Measurements from ENCODE around the gene ACOT11.
"Not testable (repeated sequence)": the region's sequence is repeated elsewhere in the genome, so short reads cannot be mapped to it uniquely, and the experiment has no call there.

The ACOT11 gene

GRCh38 chr1:54547601-54548388 lies at the start of gene ACOT11:
TSS of gene ACOT11 (plus strand) at chr1:54548228. CDS start at chr1:54548310, 82 bp downstream.
- no peak for DNase-seq (ENCODE audit: low read depth in 2 of 2)

- DNase-seq (ENCODE audit: low read depth in 2 of 2) = no peak
Measured at GRCh38 chr1:54498383-54499096, 49.5 kb upstream of the ACOT11 start.

- no peak for DNase-seq (ENCODE audit: low read depth in 2 of 2)
Measured at GRCh38 chr1:54499097-54499359, 49.0 kb upstream of the ACOT11 start.

- no peak for DNase-seq (ENCODE audit: low read depth in 2 of 2)
Measured at GRCh38 chr1:54499360-54500106, 48.5 kb upstream of the ACOT11 start.

- no peak for DNase-seq (ENCODE audit: low read depth in 2 of 2)
Measured at GRCh38 chr1:54500107-54500431, 48.0 kb upstream of the ACOT11 start.

GRCh38 chr1:54501849-54502248 lies 46.2 kb upstream of the ACOT11 start:
- DNase-seq (ENCODE audit: low read depth in 2 of 2) = no peak

GRCh38 chr1:54502342-54502741 lies 45.7 kb upstream of the ACOT11 start:
- DNase-seq (ENCODE audit: low read depth in 2 of 2) = no peak

- DNase-seq (ENCODE audit: low read depth in 2 of 2) = no peak
Measured at GRCh38 chr1:54506594-54506993, 41.4 kb upstream of the ACOT11 start.

GRCh38 chr1:54507033-54507870 lies 40.8 kb upstream of the ACOT11 start:
- DNase-seq (ENCODE audit: low read depth in 2 of 2) = no peak

GRCh38 chr1:54510715-54511270 lies 37.2 kb upstream of the ACOT11 start:
- DNase-seq (ENCODE audit: low read depth in 2 of 2) = no peak

- not testable (repeated sequence) for DNase-seq (ENCODE audit: low read depth in 2 of 2)
Measured at GRCh38 chr1:54513921-54514580, 34.0 kb upstream of the ACOT11 start.

- no peak for DNase-seq (ENCODE audit: low read depth in 2 of 2)
Measured at GRCh38 chr1:54516249-54516920, 31.6 kb upstream of the ACOT11 start.

- no peak for DNase-seq (ENCODE audit: low read depth in 2 of 2)
Measured at GRCh38 chr1:54517496-54517895, 30.5 kb upstream of the ACOT11 start.

GRCh38 chr1:54518489-54518888 lies 29.5 kb upstream of the ACOT11 start:
- DNase-seq (ENCODE audit: low read depth in 2 of 2) = no peak

- DNase-seq (ENCODE audit: low read depth in 2 of 2) = no peak
Measured at GRCh38 chr1:54519709-54520108, 28.3 kb upstream of the ACOT11 start.

GRCh38 chr1:54520631-54521321 lies 27.3 kb upstream of the ACOT11 start:
- no peak for DNase-seq (ENCODE audit: low read depth in 2 of 2)

GRCh38 chr1:54526565-54526964 lies 21.5 kb upstream of the ACOT11 start:
- DNase-seq (ENCODE audit: low read depth in 2 of 2) = not testable (repeated sequence)

GRCh38 chr1:54528613-54529012 lies 19.4 kb upstream of the ACOT11 start:
- DNase-seq (ENCODE audit: low read depth in 2 of 2) = no peak

GRCh38 chr1:54532033-54532432 lies 16.0 kb upstream of the ACOT11 start:
- no peak for DNase-seq (ENCODE audit: low read depth in 2 of 2)

GRCh38 chr1:54536656-54537055 lies 11.4 kb upstream of the ACOT11 start:
- not testable (repeated sequence) for DNase-seq (ENCODE audit: low read depth in 2 of 2)
